H1 (cell line): ENCODE data around the gene PIGL. TPM values are rescaled to one million over a fixed set of nuclear protein-coding genes. Genes with fewer than 3 reads are reported as not detected.

Source experiments
- CHD7 ChIP-seq: fragments of 300-600 bp; sonication (generic); IDR thresholded peaks from 2 replicates; pipeline ENCODE4 v1.7.1; 2012; ENCODE audit warnings: low read length, moderate library complexity, mild to moderate bottlenecking, inconsistent platforms; ENCODE audit not compliant: insufficient replicate concordance
- E2F6 ChIP-seq: IDR thresholded peaks from 2 replicates; pipeline ENCODE4 v1.6.1; 2012; ENCODE audit warnings: inconsistent platforms
- JUND ChIP-seq: IDR thresholded peaks from 2 replicates; pipeline ENCODE4 v1.6.1; 2011; ENCODE audit warnings: mild to moderate bottlenecking, improper control_type of control experiment, low read length
- SAP30 ChIP-seq: fragments of 300-600 bp; sonication (generic); IDR thresholded peaks from 2 replicates; pipeline ENCODE4 v1.7.1; 2012; ENCODE audit warnings: low read length, moderate library complexity, mild to moderate bottlenecking, inconsistent platforms; ENCODE audit not compliant: insufficient read depth, insufficient replicate concordance
- SIRT6 ChIP-seq: IDR thresholded peaks from one replicate; pipeline ENCODE4 v1.7.1; 2012; ENCODE audit warnings: low read length, inconsistent platforms
- SP1 ChIP-seq: IDR thresholded peaks from 2 replicates; pipeline ENCODE4 v1.6.1; 2011; ENCODE audit warnings: low read depth, low read length
- SUZ12 ChIP-seq: fragments of 200-600 bp; sonication (generic); IDR thresholded peaks from 2 replicates; pipeline ENCODE4 v1.6.1; 2012; ENCODE audit warnings: mild to moderate bottlenecking, inconsistent platforms, low read length, moderate library complexity, mixed read lengths
- polyA plus RNA-seq, 7 experiments: library from polyadenylated mRNA; depleted of rRNA in 3 of 7; stranded (reverse) in 5 of 7; unstranded in 2 of 7; fragments of >200 nt in 5 of 7; fragments of 200-250 nt in 2 of 7; gene quantifications; 1 replicate in 5 of 7; 2 replicates in 1 of 7; 4 replicates in 1 of 7; pipeline versions ENCODE4 v1.2.1 to v1.2.3, GENCODE V29; 2011 to 2013; ENCODE audit warnings: missing spikeins in 2 of 7, mixed read lengths in 2 of 7
- total RNA-seq: library from RNA; stranded (reverse); fragmentation: NEBNext Ultra II Directional; extraction: Animal tissue kit (Norgen Biotek cat#: 25700); gene quantifications from 2 replicates; pipeline ENCODE4 v1.2.1, GENCODE V29; 2021
- TF ChIP-seq, protein P1 (sequence below), 3 experiments: IDR thresholded peaks; 1 replicate in 2 of 3; 2 replicates in 1 of 3; pipeline versions ENCODE4 v1.5.1 to v1.6.1; 2011; ENCODE audit warnings: low read length in 3 of 3, mild to moderate bottlenecking in 3 of 3, inconsistent platforms in 2 of 3, low read depth in 1 of 3, moderate library complexity in 1 of 3; ENCODE audit not compliant: insufficient read depth in 1 of 3; ENCODE audit errors: control extremely low read depth in 1 of 3

The PIGL gene
- total and polyA plus RNA-seq, 2 of the 8 experiments (the other 6 are each of a cell fraction or from before 2014, with no cell fraction given): 28.4 to 30.8 TPM

GRCh38 chr17:16241906-16242399 is 24.9 kb downstream of the PIGL start (continued):
- no peak for TF ChIP-seq CHD7
- no peak for TF ChIP-seq SUZ12
- TF ChIP-seq JUND: no peak
- TF ChIP-seq SAP30: no peak
- TF ChIP-seq SIRT6: no peak
- TF ChIP-seq, protein P1, sequence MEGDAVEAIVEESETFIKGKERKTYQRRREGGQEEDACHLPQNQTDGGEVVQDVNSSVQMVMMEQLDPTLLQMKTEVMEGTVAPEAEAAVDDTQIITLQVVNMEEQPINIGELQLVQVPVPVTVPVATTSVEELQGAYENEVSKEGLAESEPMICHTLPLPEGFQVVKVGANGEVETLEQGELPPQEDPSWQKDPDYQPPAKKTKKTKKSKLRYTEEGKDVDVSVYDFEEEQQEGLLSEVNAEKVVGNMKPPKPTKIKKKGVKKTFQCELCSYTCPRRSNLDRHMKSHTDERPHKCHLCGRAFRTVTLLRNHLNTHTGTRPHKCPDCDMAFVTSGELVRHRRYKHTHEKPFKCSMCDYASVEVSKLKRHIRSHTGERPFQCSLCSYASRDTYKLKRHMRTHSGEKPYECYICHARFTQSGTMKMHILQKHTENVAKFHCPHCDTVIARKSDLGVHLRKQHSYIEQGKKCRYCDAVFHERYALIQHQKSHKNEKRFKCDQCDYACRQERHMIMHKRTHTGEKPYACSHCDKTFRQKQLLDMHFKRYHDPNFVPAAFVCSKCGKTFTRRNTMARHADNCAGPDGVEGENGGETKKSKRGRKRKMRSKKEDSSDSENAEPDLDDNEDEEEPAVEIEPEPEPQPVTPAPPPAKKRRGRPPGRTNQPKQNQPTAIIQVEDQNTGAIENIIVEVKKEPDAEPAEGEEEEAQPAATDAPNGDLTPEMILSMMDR (IDR thresholded peaks at IDR 0.05; ENCODE audit: control extremely low read depth in 1 of 3, insufficient read depth in 1 of 3, low read depth in 1 of 3, low read length in 3 of 3): no peak
- TF ChIP-seq SP1: no peak
- TF ChIP-seq E2F6: no peak
